ENCODE measurements around the gene CFAP300. TPM values are rescaled to one million over a fixed set of nuclear protein-coding genes. Genes with fewer than 3 reads are reported as not detected.
A peak's percentile ranks its signal among the peaks of the same experiment; 100 is the strongest.

CFAP300 gene
- total RNA-seq, 1 donor from 2014 or later = 4.9 TPM

- DNase-seq (ENCODE audit: extremely low spot score, unreplicated experiment) = no peak
- Mint-ChIP-seq H3K36me3 (ENCODE audit: unreplicated experiment) (no peaks in the 10 kb centered on the region), H3K4me1 (ENCODE audit: unreplicated experiment) (peaks cover 31% of the 10 kb centered on the region), H3K4me3 (ENCODE audit: unreplicated experiment) (no peak overlapping the region), H3K9me3 (ENCODE audit: unreplicated experiment) (no peaks in the 10 kb centered on the region), H3K27ac (ENCODE audit: unreplicated experiment) (no peak overlapping the region), H3K27me3 (ENCODE audit: unreplicated experiment) (no peaks in the 10 kb centered on the region)
- no peak for TF ChIP-seq CTCF (IDR thresholded peaks at IDR 0.05)
Measured at GRCh38 chr11:102006835-102007566, 40.2 kb upstream of the CFAP300 start.

- Mint-ChIP-seq H3K27ac (ENCODE audit: unreplicated experiment) (peak overlapping the region; percentile 19), H3K4me1 (ENCODE audit: unreplicated experiment) (peaks cover 35% of the 10 kb centered on the region), H3K9me3 (ENCODE audit: unreplicated experiment) (no peaks in the 10 kb centered on the region), H3K4me3 (ENCODE audit: unreplicated experiment) (no peak overlapping the region), H3K36me3 (ENCODE audit: unreplicated experiment) (no peaks in the 10 kb centered on the region), H3K27me3 (ENCODE audit: unreplicated experiment) (no peaks in the 10 kb centered on the region)
- DNase-seq (ENCODE audit: extremely low spot score, unreplicated experiment) = no peak
- peak; percentile 67 for TF ChIP-seq CTCF (IDR thresholded peaks at IDR 0.05)
Measured at GRCh38 chr11:102007567-102008437, 39.4 kb upstream of the CFAP300 start.

DNA sequence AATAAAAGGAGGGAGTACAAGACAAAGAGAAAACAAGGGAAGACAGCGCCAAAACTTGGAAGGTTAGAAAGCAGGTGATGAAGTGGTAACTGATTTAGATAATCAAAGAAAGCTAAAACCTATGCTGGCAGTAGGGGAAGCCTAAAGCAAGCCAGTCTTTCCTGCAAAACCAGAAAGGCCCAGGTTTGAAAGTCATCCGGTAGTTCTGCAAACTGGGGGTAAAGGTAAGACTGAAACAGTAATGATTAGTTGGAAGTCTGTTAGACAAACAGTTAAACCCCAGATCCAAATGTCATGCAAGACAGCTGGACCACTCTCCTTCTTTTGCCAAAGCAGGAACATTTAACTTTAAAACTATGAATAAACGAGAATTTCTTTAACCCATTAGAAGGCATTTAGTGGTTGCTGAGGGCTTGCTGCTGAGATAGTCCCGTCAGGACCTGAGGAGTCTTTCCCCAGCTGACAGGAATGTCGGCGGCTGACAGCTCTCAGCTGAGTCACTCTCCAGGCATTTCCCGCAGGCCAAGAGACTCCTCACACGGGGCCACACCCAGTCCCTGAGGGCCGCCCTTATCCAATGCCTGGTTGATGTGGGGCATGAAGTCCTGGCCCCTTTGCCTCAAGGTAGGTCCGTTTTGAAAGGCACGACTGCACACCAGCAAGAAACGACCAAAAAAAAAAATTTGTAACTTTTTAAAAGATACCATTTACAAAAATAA lies 36.3 kb upstream of the CFAP300 start:
- no peaks in the 10 kb centered on the region for H3K27me3 Mint-ChIP-seq (ENCODE audit: unreplicated experiment)
- TF ChIP-seq CTCF (IDR thresholded peaks at IDR 0.05) = no peak
- peak overlapping the region; percentile 26 for H3K4me3 Mint-ChIP-seq (ENCODE audit: unreplicated experiment)
- peak; percentile 92 for DNase-seq (ENCODE audit: extremely low spot score, unreplicated experiment)
- no peaks in the 10 kb centered on the region for H3K9me3 Mint-ChIP-seq (ENCODE audit: unreplicated experiment)
- H3K27ac Mint-ChIP-seq (ENCODE audit: unreplicated experiment) = peak overlapping the region; percentile 80
- no peaks in the 10 kb centered on the region for H3K36me3 Mint-ChIP-seq (ENCODE audit: unreplicated experiment)
- H3K4me1 Mint-ChIP-seq (ENCODE audit: unreplicated experiment) = peaks cover 35% of the 10 kb centered on the region

DNA sequence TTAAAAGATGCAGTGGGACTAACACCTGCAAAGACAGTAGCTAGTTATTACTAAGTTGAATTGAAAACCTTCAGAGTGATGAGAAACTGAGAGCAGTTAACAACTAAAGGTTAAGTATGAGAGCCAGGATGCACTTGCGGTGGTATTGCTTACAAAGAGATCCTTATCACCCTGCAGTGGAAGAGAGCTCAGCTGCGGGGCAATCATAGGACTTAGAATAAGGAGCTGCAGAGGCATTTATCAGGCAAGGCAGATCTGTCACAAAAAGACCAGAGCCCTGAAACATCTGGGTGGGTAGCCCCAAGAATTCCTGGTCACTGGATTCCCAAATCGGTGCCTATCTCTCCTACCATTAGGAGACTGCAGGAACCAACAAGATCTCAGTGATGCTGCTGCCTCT lies 34.3 kb upstream of the CFAP300 start:
- H3K4me1 Mint-ChIP-seq (ENCODE audit: unreplicated experiment) = peaks cover 26% of the 10 kb centered on the region
- TF ChIP-seq CTCF (IDR thresholded peaks at IDR 0.05) = no peak
- no peak for DNase-seq (ENCODE audit: extremely low spot score, unreplicated experiment)

More for the DNA sequence above, 34.3 kb upstream of the CFAP300 start:
- no peaks in the 10 kb centered on the region for H3K36me3 Mint-ChIP-seq (ENCODE audit: unreplicated experiment)
- no peak overlapping the region for H3K27ac Mint-ChIP-seq (ENCODE audit: unreplicated experiment)
- H3K27me3 Mint-ChIP-seq (ENCODE audit: unreplicated experiment) = no peaks in the 10 kb centered on the region
- H3K4me3 Mint-ChIP-seq (ENCODE audit: unreplicated experiment) = no peak overlapping the region
- H3K9me3 Mint-ChIP-seq (ENCODE audit: unreplicated experiment) = no peaks in the 10 kb centered on the region

Data from osteocyte (in vitro differentiated cells).